Measurements from ENCODE around the gene KHDRBS1.
"Not testable (repeated sequence)": the region's sequence is repeated elsewhere in the genome, so short reads cannot be mapped to it uniquely, and the experiment has no call there.

The KHDRBS1 gene

DNA sequence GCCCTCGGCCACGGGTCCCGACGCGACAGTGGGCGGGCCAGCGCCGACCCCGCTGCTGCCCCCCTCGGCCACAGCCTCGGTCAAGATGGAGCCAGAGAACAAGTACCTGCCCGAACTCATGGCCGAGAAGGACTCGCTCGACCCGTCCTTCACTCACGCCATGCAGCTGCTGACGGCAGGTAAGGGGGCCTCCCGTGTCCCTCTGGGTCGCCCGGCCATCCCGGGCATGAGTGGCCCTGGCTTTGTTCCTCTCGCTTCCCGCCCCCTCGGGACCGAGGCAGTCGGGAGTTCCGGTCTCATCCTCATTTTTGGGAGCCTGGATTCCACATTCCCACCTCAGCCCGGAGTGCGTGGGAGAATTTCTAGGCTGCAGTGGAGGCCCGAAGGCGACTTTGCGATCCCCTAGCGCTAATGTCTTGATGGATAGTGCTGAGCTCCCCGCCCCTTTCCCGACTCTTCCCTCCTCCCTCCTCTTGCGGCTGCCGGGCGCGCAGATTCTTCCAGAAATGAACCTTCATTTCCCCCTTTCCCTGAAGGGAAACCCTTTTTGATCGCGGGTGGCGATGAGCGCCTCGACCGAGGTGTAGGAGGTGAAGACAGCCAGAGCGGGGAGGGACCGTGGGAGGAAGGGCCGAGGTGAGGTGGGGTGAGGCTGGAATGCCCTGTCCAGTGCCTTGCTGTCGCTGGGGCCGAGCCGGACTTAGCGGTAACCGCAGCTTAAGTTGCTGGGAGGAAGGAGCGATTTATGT is 705 bp downstream of the KHDRBS1 start:
- DNase-seq, result peak; percentile 22

- DNase-seq, result peak; percentile 32
Measured at GRCh38 chr1:32014948-32015273, 1.2 kb downstream of the KHDRBS1 start.

- peak; percentile 21 for DNase-seq
Measured at GRCh38 chr1:32020339-32020738, 6.7 kb downstream of the KHDRBS1 start.

DNA sequence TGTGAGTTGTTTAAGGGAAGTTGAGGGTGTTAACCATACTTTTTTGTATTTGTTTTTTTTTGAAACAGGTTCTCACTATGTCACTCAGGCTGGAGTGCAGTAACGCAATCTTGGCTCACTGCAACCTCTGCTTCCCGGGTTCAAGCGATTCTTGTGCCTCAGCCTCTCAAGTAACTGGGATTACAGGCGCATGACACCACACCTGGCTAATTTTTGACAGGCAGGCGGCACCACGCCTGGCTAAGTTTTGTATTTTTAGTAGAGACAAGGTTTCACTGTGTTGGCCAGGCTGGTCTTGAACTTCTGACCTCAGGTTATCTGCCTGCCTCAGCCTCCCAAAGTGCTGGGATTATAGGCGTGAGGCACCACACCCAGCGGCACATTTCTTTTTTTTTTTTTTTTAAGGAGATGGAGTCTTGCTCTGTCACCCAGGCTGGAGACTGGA is 7.9 kb downstream of the KHDRBS1 start:
- DNase-seq, result peak; percentile 33

GRCh38 chr1:32023351-32023750 is 9.7 kb downstream of the KHDRBS1 start:
- DNase-seq, result no peak

- DNase-seq, result no peak
Measured at GRCh38 chr1:32025515-32025914, 11.8 kb downstream of the KHDRBS1 start.

DNA sequence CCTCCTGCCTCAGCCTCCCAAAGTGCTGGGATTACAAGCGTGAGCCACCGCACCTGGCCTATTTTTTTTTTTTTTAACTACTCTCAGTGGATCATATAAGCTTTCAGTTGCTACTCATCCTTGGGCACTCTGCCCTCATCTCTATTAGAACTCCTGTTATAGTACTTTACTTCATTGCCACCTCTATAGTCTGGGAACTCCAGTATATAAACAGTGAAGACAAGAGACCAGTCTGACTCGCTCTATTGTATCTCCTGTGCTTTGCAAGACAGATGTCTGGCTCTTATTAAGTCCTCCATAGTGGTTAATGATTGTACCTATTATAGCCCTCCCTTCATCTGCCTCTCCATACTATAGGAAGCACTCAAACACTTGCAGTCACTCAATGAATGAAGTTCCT is 15.1 kb downstream of the KHDRBS1 start:
- no peak for DNase-seq

- DNase-seq, result no peak
Measured at GRCh38 chr1:32031578-32032274, 18.1 kb downstream of the KHDRBS1 start.

DNA sequence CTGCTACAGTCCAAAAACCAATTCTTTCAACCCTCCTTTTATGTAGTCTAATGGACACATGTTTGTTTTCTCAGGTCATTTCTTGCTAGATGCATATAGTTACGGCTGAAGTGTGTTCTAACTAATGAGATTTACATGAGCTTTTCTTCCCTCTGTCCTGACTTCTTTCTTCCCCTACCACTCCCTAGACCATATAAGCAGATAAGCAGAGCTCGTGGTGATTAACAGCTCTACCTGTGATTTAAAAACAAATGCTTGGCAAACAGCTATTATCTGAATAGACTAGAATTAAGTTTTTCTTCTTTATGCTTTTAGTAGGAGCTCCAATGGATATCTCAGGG is 18.6 kb downstream of the KHDRBS1 start:
- no peak for DNase-seq

DNA sequence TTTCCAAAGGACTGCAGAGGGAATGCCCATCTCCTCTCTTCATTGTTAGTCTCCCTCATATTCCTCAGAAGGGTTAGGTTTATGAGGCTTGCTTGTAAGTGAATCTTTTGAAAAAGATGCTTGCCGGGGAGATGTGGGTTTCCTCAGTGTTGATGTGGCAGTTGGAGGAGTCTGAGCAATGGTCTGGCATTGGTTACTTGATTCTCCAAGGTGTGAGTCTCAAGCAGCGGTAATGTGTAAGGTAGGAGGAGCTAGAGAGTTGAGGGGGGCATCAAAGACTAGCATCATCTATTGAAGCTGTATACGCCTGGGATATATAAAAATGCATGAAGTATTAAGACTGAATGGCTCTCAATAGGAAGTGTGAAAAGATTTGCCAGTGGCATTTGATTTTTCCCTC is 21.5 kb downstream of the KHDRBS1 start:
- no peak for DNase-seq

GRCh38 chr1:32040711-32041110 is 27.0 kb downstream of the KHDRBS1 start:
- DNase-seq, result no peak

- DNase-seq, result no peak
Measured at GRCh38 chr1:32042330-32042729, 28.7 kb downstream of the KHDRBS1 start.

DNA sequence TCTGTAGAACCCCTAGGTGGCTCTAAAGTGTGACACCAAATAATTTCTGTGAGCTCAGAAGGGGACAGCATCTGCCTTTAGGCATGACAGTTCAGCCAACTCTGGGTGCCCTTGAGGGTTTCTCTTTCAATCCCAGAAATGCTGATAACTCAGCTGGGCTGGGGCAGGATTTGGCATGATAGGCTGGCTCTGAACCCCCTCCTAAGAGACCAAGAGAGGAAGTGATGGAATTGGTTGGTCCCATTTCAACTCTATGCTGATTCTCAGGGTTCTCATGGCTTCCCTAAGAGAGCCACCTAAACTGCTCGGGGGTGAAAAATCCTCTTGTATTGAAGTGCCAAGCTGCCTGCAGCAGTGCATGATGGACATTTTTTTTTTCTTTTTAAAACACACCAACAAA is 30.6 kb downstream of the KHDRBS1 start:
- no peak for DNase-seq

DNA sequence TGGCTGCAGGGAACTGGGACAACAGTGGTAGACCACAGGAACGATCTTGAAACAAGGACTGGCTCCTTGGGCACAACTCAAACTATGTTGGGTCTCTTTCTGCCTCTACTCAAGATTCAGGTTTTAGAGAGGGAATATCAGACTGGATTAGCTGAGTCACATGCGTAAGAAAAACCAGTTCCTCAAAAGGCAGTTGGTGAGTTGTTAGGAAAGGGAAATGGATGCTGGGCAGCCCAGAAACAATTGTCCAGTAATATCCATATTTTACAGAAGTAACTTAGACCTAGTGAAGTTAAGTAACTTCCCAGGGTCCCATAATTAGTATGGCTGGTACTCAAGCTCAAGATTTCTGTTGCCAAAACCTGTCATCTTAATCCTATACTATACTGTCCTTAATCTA is 32.1 kb downstream of the KHDRBS1 start:
- no peak for DNase-seq

GRCh38 chr1:32047701-32048100 is 34.0 kb downstream of the KHDRBS1 start:
- no peak for DNase-seq

- DNase-seq, result no peak
Measured at GRCh38 chr1:32048440-32048839, 34.8 kb downstream of the KHDRBS1 start.

- DNase-seq, result no peak
Measured at GRCh38 chr1:32051706-32052105, 38.0 kb downstream of the KHDRBS1 start.

- no peak for DNase-seq
Measured at GRCh38 chr1:32052887-32053286, 39.2 kb downstream of the KHDRBS1 start.

DNA sequence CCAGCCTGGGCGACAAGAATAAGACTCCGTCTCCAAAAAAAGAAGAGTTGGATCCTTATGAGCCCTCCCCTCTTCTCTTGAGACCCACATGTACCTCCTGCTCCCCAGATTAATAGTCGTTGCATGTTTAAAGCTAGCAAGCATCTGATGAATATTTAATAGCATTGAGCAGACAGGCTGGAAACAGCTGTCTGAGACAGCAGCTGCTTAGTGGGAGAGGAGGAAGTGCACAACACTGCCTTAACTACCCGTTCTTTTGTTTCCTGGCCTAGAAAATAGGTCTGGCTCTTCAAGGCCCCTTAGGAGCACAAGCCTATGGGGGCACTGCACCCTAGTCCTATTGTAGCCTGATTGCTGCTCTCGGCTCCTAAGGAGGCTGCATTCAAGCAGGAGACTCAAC is 41.7 kb downstream of the KHDRBS1 start:
- no peak for DNase-seq

GRCh38 chr1:32056598-32056997 is 42.9 kb downstream of the KHDRBS1 start:
- DNase-seq, result no peak

DNA sequence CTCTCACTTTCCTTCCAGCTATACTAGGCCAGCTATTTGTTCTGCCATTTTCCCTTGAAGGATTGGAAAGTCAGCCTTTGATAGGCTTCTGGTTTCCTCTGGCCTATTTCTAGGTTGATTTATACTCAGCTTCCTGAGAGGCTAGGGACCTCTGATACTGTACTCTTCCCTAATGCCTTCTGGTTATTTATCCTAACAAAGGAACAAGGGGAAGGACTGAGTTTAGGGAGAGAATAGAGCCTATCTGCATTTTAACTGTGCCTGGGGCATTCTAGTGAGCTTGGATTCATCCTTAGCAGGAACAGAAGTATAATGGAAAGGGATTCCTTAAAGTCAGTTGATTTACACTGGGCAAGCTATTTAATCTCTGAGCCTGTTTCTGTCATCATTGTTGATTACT is 47.2 kb downstream of the KHDRBS1 start:
- no peak for DNase-seq

- no peak for DNase-seq
Measured at GRCh38 chr1:32062867-32063230, 49.2 kb downstream of the KHDRBS1 start.

DNA sequence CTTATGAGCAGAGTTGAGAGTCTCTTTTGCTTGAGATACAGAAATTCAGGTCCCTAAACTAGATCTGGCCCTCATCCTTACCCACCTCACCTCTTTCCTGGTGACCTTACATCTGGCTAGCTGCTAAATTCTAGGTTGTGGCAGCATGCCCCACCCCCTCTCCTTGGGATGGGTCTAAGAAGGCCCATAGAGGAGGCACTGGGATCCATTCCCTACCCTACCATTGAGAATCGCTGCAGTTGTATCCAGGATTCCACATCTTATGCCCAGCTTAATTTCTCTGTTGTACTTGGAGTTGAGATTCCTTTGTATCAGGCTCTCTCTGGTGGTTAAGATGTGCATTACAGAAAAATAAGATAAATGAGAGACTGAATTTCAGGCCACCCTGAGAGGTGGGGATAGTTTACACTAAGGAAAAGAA is 49.6 kb downstream of the KHDRBS1 start:
- peak; percentile 68 for DNase-seq

GRCh38 chr1:32065613-32066488 is 52.2 kb downstream of the KHDRBS1 start:
- DNase-seq, result not testable (repeated sequence)
